ENCODE results near the gene CORIN.
A peak's percentile ranks its signal among the peaks of the same experiment; 100 is the strongest.

The CORIN gene

DNA sequence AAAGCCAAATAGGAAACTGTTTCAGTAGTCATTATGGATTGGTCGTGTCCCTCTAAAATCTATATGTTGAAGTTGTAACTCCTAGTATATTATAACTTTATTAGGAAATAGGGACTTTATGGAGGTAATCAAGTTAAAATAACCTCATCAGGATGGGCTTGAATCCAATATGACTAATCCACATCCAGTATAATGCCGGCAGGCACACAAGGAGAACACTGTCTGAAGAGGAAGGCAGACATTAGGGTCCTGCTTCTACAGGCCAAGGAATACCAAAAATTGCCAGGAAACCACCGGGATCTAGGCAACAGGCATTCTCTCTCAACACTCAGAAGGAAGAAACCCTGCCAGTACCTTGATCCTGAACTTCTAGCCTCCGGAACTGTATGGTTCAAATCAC is 222.5 kb downstream of the CORIN start:
- H3K27ac ChIP-seq: no peak overlapping the region
- DNase-seq (ENCODE audit: low spot score): no peak
- ChIA-PET CTCF (no interaction called here), POLR2A (ENCODE audit: low non-redundant PET) (no interaction called here)
- TF ChIP-seq, protein P1, sequence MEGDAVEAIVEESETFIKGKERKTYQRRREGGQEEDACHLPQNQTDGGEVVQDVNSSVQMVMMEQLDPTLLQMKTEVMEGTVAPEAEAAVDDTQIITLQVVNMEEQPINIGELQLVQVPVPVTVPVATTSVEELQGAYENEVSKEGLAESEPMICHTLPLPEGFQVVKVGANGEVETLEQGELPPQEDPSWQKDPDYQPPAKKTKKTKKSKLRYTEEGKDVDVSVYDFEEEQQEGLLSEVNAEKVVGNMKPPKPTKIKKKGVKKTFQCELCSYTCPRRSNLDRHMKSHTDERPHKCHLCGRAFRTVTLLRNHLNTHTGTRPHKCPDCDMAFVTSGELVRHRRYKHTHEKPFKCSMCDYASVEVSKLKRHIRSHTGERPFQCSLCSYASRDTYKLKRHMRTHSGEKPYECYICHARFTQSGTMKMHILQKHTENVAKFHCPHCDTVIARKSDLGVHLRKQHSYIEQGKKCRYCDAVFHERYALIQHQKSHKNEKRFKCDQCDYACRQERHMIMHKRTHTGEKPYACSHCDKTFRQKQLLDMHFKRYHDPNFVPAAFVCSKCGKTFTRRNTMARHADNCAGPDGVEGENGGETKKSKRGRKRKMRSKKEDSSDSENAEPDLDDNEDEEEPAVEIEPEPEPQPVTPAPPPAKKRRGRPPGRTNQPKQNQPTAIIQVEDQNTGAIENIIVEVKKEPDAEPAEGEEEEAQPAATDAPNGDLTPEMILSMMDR (conservative IDR thresholded peaks at IDR 0.05; ENCODE audit: low read depth): no peak

DNA sequence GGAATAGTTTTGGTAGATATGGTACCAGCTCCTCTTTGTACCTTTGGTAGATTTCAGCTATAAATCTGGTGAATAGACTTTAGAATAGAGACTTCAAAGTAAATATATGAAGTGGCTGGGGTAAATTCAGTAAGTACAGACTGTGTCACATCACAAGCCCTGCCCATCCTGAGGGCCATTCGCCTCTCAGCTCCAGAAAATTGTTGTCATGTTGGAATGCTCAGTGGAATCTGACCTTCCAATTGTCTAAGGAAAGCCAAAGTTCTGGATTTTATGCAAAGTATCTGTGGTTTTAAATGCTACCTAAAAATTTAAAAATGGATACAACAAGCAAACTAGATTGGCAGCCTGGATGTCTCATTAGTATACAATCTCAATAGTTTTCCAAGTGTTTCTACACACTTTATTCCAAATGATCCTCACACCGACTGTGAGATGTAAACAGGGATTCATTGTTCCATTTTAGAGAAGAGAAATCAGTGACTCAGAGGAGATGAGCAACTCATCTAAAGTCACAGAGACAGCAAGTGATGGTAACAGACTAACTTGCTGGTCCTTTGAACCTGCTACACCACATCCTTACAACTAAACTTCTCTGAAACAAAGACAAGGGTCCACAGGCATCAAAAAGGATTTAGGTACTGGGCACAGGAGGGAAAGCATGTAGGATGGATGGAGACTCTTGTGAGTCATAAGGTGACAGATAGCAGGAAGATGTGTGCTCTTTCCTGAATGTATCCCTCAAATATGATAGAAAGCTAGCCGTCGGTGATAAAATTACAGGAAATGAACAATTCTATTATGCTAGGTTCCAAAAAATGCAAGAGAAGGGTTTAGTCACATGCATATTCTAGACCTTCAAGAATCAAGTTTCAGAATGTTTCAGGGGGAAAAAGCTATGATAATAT is 225.5 kb downstream of the CORIN start:
- ChIA-PET POLR2A (ENCODE audit: low non-redundant PET) (no interaction called here), CTCF (interaction anchor here (0.6 kb wide), 1 partner anchor 1258 kb away, joined by 3 read pairs; no protein-coding TSS in a partner anchor)
- no peak overlapping the region for H3K27ac ChIP-seq
- no peak for DNase-seq (ENCODE audit: low spot score)
- TF ChIP-seq, protein P1 (conservative IDR thresholded peaks at IDR 0.05; ENCODE audit: low read depth): no peak

- TF ChIP-seq, protein P1 (conservative IDR thresholded peaks at IDR 0.05; ENCODE audit: low read depth): no peak
- ChIA-PET CTCF (interaction anchor here (0.6 to 0.8 kb wide), 2 partner anchors 409 to 1104 kb away, joined by 3 to 4 read pairs; no protein-coding TSS in a partner anchor), POLR2A (ENCODE audit: low non-redundant PET) (no interaction called here)
- DNase-seq (ENCODE audit: low spot score): no peak
- H3K27ac ChIP-seq: no peak overlapping the region
These were observed 231.4 kb downstream of the CORIN start for GRCh38 chr4:47606482-47606881.

DNA sequence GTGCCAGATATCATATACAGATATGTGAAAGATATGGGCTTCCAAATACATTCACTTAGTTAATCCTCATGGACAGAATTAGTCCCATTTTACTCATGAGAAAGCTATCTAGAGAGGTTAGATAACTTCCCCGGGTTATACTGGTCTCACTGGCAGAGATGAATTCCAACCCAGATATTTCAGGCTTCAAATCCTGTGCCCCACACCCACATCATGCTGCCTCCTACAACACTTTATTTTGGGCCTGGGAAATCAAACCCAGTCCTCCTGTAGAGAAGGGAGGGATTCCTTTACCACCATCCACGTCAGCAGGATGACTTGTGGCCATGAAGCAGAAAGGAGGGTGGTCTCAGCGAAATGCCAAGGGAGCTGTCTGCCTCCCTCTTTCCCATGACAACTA is 239.0 kb downstream of the CORIN start:
- no peak overlapping the region for H3K27ac ChIP-seq
- TF ChIP-seq, protein P1 (conservative IDR thresholded peaks at IDR 0.05; ENCODE audit: low read depth): no peak
- ChIA-PET POLR2A (ENCODE audit: low non-redundant PET) (no interaction called here), CTCF (no interaction called here)
- no peak for DNase-seq (ENCODE audit: low spot score)

DNA sequence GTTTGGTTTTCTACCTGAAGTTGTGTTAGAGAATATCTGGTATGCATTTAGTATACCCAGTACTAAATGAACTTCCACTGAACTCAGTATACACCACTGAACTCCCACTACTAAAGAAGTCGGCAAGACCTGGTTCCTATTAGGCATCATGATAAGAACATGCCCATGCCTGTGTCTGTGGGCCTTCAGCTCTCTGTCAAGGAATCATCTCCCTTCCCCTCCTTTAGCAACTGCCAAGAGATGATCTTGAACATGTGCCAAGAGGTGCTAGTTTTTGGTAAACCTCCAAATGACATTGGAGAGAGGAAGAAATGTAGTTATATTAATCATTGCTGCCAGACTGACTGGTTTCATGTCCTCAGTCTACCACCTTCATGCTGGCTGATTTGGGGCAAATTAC is 239.5 kb downstream of the CORIN start:
- TF ChIP-seq, protein P1 (conservative IDR thresholded peaks at IDR 0.05; ENCODE audit: low read depth): no peak
- peak; percentile 34 for DNase-seq (ENCODE audit: low spot score)
- ChIA-PET CTCF (no interaction called here), POLR2A (ENCODE audit: low non-redundant PET) (no interaction called here)
- H3K27ac ChIP-seq: no peak overlapping the region

DNA sequence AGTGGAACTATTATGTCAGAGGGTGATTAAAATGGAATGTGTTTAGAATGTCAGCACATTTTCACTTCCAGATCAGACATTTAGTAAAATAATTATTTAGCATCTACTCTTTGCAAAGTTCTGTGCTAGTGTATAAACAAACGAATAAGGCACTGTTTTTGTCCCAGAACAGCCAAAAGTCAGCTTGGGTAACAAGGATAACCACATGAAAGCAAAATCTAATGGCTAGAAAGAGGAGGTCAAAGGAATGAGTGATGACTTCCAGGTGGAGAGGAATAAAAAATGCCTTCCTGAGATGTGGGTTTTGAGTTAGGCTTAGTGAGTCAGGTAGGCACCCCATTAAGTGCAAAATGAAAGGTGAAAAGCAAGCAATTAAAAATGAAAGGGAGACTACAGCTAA is 240.2 kb downstream of the CORIN start:
- ChIA-PET CTCF (no interaction called here), POLR2A (ENCODE audit: low non-redundant PET) (no interaction called here)
- no peak for DNase-seq (ENCODE audit: low spot score)
- TF ChIP-seq, protein P1 (conservative IDR thresholded peaks at IDR 0.05; ENCODE audit: low read depth): no peak
- no peak overlapping the region for H3K27ac ChIP-seq
